ENCODE data around the gene IKZF2. TPM values are rescaled to one million over a fixed set of nuclear protein-coding genes. Genes with fewer than 3 reads are reported as not detected.

The IKZF2 gene
- total and polyA plus RNA-seq, 2 experiments from 2014 or later: 2.6 to 10.1 TPM

- TF ChIP-seq, protein P1, sequence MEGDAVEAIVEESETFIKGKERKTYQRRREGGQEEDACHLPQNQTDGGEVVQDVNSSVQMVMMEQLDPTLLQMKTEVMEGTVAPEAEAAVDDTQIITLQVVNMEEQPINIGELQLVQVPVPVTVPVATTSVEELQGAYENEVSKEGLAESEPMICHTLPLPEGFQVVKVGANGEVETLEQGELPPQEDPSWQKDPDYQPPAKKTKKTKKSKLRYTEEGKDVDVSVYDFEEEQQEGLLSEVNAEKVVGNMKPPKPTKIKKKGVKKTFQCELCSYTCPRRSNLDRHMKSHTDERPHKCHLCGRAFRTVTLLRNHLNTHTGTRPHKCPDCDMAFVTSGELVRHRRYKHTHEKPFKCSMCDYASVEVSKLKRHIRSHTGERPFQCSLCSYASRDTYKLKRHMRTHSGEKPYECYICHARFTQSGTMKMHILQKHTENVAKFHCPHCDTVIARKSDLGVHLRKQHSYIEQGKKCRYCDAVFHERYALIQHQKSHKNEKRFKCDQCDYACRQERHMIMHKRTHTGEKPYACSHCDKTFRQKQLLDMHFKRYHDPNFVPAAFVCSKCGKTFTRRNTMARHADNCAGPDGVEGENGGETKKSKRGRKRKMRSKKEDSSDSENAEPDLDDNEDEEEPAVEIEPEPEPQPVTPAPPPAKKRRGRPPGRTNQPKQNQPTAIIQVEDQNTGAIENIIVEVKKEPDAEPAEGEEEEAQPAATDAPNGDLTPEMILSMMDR (conservative IDR thresholded peaks at IDR 0.05; ENCODE audit: low read depth in 2 of 2): no peak
These were observed 33.9 kb upstream of the IKZF2 start (continued) for GRCh38 chr2:213185147-213185822.

GRCh38 chr2:213181712-213182111 lies 30.3 kb upstream of the IKZF2 start:
- ATAC-seq: no peak
- peak; percentile 10 for DNase-seq (ENCODE audit: low spot score)
- Mint-ChIP-seq H3K4me1 (peaks cover 42% of the 10 kb centered on the region), H3K4me3 (no peak overlapping the region), H3K27me3 (ENCODE audit: insufficient read depth, low read depth, poor library complexity) (no peaks in the 10 kb centered on the region), H3K9me3 (no peaks in the 10 kb centered on the region), H3K27ac (no peak overlapping the region; the same call in 1 of the 2 replicates), H3K36me3 (ENCODE audit: low read depth) (no peaks in the 10 kb centered on the region)
- Histone ChIP-seq H4K20me1 (replicated peaks; ENCODE audit: insufficient read depth) (no peaks in the 10 kb centered on the region), H3F3A (replicated peaks; ENCODE audit: low read depth) (no peaks in the 10 kb centered on the region), H3K27ac (ENCODE audit: low read depth) (no peak overlapping the region; the same call in 1 of the 2 replicates), H3K9me2 (ENCODE audit: insufficient read depth) (no peaks in the 10 kb centered on the region; the same call in 1 of the 2 replicates), H2AFZ (no peak overlapping the region), H3K4me3 (no peak overlapping the region), H3K4me2 (peak overlapping the region; percentile 40), H3K79me2 (replicated peaks; ENCODE audit: insufficient read depth) (no peaks in the 10 kb centered on the region), H3K36me3 (ENCODE audit: insufficient read depth) (no peaks in the 10 kb centered on the region), H3K27me3 (ENCODE audit: insufficient read depth) (no peaks in the 10 kb centered on the region), H3K4me1 (ENCODE audit: insufficient read depth) (peaks cover 39% of the 10 kb centered on the region)
- TF ChIP-seq EZH2phosphoT487 (IDR thresholded peaks at IDR 0.05; ENCODE audit: unreplicated experiment) (no peak), NANOG (IDR thresholded peaks at IDR 0.05; ENCODE audit: borderline replicate concordance) (no peak), ZNF114 (CRISPR knock-in tag; IDR thresholded peaks at IDR 0.05) (no peak), CREB1 (CRISPR knock-in tag; IDR thresholded peaks at IDR 0.05; ENCODE audit: low read depth) (no peak), STAT1 (IDR thresholded peaks at IDR 0.05; ENCODE audit: unreplicated experiment) (no peak), ZNF331 (CRISPR knock-in tag; IDR thresholded peaks at IDR 0.05; ENCODE audit: low read depth) (no peak), POLR2AphosphoS5 (IDR thresholded peaks at IDR 0.05; ENCODE audit: low read depth) (no peak), JUNB (IDR thresholded peaks at IDR 0.05; ENCODE audit: unreplicated experiment) (no peak)
- TF ChIP-seq, protein P1 (conservative IDR thresholded peaks at IDR 0.05; ENCODE audit: low read depth in 2 of 2): no peak
- TF ChIP-seq, protein P2, sequence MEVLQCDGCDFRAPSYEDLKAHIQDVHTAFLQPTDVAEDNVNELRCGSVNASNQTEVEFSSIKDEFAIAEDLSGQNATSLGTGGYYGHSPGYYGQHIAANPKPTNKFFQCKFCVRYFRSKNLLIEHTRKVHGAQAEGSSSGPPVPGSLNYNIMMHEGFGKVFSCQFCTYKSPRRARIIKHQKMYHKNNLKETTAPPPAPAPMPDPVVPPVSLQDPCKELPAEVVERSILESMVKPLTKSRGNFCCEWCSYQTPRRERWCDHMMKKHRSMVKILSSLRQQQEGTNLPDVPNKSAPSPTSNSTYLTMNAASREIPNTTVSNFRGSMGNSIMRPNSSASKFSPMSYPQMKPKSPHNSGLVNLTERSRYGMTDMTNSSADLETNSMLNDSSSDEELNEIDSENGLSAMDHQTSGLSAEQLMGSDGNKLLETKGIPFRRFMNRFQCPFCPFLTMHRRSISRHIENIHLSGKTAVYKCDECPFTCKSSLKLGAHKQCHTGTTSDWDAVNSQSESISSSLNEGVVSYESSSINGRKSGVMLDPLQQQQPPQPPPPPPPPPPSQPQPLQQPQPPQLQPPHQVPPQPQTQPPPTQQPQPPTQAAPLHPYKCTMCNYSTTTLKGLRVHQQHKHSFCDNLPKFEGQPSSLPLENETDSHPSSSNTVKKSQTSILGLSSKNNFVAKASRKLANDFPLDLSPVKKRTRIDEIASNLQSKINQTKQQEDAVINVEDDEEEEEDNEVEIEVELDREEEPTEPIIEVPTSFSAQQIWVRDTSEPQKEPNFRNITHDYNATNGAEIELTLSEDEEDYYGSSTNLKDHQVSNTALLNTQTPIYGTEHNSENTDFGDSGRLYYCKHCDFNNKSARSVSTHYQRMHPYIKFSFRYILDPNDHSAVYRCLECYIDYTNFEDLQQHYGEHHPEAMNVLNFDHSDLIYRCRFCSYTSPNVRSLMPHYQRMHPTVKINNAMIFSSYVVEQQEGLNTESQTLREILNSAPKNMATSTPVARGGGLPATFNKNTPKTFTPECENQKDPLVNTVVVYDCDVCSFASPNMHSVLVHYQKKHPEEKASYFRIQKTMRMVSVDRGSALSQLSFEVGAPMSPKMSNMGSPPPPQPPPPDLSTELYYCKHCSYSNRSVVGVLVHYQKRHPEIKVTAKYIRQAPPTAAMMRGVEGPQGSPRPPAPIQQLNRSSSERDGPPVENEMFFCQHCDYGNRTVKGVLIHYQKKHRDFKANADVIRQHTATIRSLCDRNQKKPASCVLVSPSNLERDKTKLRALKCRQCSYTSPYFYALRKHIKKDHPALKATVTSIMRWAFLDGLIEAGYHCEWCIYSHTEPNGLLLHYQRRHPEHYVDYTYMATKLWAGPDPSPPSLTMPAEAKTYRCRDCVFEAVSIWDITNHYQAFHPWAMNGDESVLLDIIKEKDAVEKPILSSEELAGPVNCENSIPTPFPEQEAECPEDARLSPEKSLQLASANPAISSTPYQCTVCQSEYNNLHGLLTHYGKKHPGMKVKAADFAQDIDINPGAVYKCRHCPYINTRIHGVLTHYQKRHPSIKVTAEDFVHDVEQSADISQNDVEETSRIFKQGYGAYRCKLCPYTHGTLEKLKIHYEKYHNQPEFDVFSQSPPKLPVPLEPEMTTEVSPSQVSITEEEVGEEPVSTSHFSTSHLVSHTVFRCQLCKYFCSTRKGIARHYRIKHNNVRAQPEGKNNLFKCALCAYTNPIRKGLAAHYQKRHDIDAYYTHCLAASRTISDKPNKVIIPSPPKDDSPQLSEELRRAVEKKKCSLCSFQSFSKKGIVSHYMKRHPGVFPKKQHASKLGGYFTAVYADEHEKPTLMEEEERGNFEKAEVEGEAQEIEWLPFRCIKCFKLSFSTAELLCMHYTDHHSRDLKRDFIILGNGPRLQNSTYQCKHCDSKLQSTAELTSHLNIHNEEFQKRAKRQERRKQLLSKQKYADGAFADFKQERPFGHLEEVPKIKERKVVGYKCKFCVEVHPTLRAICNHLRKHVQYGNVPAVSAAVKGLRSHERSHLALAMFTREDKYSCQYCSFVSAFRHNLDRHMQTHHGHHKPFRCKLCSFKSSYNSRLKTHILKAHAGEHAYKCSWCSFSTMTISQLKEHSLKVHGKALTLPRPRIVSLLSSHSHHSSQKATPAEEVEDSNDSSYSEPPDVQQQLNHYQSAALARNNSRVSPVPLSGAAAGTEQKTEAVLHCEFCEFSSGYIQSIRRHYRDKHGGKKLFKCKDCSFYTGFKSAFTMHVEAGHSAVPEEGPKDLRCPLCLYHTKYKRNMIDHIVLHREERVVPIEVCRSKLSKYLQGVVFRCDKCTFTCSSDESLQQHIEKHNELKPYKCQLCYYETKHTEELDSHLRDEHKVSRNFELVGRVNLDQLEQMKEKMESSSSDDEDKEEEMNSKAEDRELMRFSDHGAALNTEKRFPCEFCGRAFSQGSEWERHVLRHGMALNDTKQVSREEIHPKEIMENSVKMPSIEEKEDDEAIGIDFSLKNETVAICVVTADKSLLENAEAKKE (CRISPR knock-in tag; IDR thresholded peaks at IDR 0.05): no peak
- TF ChIP-seq, protein P3, sequence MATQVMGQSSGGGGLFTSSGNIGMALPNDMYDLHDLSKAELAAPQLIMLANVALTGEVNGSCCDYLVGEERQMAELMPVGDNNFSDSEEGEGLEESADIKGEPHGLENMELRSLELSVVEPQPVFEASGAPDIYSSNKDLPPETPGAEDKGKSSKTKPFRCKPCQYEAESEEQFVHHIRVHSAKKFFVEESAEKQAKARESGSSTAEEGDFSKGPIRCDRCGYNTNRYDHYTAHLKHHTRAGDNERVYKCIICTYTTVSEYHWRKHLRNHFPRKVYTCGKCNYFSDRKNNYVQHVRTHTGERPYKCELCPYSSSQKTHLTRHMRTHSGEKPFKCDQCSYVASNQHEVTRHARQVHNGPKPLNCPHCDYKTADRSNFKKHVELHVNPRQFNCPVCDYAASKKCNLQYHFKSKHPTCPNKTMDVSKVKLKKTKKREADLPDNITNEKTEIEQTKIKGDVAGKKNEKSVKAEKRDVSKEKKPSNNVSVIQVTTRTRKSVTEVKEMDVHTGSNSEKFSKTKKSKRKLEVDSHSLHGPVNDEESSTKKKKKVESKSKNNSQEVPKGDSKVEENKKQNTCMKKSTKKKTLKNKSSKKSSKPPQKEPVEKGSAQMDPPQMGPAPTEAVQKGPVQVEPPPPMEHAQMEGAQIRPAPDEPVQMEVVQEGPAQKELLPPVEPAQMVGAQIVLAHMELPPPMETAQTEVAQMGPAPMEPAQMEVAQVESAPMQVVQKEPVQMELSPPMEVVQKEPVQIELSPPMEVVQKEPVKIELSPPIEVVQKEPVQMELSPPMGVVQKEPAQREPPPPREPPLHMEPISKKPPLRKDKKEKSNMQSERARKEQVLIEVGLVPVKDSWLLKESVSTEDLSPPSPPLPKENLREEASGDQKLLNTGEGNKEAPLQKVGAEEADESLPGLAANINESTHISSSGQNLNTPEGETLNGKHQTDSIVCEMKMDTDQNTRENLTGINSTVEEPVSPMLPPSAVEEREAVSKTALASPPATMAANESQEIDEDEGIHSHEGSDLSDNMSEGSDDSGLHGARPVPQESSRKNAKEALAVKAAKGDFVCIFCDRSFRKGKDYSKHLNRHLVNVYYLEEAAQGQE (IDR thresholded peaks at IDR 0.05; ENCODE audit: unreplicated experiment): no peak
